GM19463 (cell line): ENCODE data around the gene FAM107A.
A peak's percentile ranks its signal among the peaks of the same experiment; 100 is the strongest.

ENCODE experiments used
- ATAC-seq: cut with Tn5 transposase; IDR thresholded peaks from one replicate; pipeline ENCODE4 v1.9.1; 2021; ENCODE audit warnings: mild to moderate bottlenecking, moderate library complexity; ENCODE audit not compliant: unreplicated experiment

FAM107A gene

DNA sequence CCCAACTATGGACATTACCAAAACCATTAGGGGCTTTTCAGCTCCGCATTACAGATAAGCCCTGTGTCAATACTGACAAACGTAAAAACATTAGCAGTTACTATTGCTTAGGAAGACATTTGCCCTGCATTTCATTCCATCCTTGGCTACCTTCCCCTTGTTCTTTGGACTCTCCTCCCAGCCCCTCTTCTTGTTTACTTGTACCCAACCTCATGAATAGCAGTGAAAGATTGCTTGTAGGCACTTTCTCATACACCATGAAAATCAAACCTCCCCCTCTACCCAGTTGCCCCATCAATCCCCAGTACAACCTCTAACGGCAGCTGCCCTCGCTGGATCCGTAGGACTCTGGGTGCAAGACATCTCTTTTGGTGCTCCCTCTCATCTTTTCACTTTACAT is 16.9 kb upstream of the FAM107A start:
- ATAC-seq: no peak

DNA sequence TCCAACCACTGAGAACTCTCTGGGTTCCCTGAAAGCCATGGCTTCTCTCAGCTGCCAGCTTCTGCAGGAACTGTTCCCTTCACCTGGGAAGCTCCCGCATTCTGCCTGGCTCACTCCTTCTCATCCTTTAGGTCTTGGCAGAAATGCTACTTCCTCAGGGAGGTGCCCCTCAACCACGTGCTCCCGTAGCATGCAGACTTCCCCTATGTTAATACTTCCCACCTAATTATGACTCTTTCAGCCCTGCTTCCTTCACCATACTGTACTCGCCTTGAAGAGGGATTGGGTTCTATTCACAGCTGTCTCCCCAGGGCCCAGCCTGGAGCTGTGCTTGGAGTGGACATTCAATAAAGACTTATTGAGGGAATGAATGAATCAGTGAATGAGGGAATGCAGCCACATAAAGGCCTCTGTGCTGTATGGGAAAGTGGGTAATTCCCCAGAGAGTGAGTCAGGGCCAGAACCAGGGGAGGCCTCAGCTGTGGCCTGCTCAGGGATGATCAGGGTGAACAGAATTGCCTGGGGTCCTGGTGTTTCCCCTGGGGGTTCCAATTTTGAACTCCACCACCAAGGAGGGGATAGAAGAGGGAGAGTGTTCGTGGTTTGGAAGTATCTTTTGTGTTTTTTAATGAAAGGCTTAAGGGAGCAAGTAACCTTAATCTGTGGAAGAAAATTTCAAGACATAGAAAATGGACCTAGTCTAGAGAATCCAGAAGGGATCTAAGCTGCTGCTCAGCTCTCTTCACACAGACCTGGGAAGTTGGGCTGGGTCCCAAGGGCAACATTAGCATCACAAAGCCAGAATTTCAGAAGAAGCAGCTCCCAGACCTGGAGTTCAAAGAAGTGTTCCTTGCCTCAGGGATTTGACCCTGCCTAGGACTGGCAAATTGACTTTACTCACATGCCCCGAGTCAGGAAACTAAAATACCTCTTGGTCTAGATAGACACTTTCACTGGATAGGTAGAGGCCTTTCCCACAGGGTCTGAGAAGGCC is 14.6 kb upstream of the FAM107A start:
- no peak for ATAC-seq

DNA sequence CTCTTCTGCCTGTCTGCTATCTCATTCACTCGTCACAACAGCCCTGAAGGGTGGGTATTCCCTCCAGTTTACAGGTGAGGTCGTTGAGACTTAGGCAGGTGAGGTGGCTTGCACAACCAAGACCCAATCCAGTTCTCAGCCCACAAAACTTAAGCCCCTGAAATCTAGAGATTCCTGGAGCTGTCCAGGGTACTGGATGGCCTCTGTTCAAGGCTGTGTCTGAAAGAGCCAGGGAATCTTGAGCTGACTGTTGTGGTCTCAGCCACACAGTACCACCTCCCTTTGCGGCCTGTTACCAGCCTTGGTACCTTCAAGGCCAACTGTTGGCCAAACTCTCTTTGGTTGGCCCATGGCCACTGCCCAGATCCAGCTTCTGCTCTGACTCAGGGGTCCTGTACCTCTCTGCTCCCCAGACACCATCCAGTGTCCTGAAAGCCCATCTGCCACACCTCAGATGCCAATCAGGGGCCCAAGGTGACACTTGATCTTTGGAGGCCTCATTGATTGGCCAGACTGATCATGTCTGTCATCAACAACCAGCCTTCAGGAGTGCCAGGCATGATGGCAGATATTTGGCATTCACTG is 10.9 kb upstream of the FAM107A start:
- no peak for ATAC-seq

DNA sequence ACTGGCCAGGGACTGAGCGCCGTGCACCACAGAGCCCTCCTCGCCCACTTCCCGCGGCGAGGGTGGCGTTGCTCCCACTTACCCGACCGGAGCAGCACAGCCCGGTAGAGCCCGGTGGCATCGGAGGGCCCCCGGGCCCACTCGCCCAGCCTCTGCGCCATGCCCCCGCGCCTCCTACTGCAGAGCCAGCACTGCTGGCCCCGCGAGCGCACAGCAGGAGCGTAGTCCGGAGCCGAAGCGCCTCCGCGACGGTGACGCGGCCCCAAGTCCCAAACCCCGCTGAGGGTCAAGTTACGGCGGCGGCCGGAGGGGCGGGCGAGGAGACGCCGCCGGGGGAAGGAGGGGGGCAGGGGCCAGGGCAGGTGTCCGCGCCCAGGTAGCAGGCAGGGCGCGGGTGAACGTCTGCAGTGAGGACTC is 9.6 kb upstream of the FAM107A start:
- ATAC-seq: no peak

DNA sequence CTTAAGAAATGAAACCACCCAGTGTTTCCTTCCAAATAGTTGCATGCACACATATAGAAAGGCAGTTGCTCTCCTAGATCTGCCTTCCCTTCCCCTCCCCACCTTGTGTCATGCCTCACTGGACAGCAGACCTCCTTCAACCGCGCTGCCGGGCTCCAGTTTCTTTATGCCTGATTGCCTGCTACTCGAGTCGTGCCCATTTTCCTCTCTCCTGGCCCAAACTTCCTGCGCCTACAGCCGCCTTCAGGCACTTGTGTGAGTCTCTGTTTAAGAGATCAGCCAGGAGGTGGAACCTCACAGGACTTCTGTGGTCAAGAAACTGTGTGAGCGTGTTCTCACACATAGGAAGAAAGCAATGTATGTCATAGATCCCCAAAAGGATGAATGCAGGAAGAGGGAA is 8.8 kb upstream of the FAM107A start:
- no peak for ATAC-seq

DNA sequence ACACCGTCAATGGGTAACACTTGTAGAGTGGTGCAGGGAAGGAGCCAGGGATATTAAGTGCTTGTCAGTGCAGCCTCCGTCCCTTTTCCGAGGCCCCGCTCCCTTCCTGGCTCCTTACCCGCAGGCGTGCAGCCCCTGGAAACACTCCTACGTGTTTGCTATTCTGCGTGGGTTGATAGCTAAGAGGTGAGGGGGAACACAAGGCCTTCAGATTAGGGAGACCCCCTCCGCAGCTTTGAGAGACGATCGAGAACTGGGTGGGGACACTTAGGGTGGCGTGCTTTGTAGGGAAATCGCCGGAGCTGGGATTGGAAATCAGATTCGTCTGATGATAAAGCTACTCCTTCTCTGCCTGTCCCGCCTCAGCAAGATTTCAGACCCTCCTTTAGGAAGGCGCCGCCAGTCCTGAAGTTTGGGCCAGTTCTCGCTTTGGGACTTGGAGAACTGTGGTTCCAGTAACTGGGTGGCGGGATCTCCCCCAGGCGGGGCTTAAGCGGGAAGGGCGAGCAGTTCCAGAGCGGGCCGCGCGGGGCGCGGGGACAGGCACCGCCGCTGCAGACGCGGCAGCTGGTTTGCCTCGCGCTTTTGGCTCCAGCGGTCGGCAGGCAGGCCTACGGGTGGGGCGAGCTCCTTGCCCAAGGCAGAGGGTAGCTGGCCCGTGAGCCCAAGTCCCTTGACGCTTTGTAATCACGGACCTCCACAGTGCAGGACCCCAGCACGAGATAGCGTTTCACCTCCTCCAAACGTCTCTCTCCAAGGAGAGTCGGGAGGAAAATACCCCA is 8.0 kb upstream of the FAM107A start:
- ATAC-seq: peak; percentile 97

DNA sequence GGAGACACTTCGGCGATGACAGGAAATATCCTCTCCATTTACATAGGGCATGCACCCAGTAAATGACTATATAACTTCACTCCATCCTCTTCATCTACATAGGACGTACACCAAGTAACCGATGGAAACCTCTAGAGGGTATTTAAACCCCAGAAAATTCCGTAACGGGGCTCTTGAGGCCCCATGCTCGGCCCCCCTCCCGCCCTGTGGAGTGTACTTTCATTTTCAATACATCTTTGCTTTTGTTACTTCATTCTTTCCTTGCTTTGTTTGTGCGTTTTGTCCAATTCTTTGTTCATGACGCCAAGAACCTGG is 7.5 kb upstream of the FAM107A start:
- no peak for ATAC-seq

DNA sequence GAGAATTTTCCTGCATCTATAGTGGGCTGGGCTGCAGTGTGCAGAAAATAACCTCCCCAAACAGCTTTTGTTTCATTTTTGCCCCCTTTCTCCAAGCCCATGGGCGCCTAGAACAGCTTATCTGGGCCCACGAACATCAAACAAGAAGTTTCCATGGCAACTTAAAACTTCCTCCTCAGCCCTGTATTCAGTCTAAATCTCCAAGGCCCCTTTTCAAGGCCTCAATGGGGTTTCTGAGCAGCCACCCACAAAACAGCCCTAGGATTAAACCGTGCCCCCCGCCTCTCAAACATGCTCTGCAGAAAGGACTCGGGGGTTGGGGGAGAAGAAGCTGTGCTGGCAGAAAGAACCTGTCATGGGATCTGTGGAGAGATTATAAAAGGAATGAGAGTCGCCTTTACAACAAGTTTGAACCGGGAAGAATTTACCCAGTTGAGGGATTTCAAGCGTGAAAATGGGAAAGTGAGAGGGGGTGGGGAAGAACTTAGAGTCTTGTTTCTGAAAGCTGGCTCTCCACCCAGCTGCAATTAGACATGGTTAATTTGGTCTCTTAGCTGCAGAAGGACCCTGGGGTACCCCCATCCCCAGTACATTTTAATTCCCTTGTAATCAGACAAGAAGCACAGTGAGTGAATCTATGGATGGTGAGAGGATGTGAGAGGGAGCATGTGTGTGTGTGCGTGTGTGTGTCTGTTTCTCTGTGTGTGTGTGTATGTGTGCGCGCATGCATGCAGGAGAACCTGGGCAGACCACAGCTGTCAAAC is 4.3 kb upstream of the FAM107A start:
- ATAC-seq: no peak

DNA sequence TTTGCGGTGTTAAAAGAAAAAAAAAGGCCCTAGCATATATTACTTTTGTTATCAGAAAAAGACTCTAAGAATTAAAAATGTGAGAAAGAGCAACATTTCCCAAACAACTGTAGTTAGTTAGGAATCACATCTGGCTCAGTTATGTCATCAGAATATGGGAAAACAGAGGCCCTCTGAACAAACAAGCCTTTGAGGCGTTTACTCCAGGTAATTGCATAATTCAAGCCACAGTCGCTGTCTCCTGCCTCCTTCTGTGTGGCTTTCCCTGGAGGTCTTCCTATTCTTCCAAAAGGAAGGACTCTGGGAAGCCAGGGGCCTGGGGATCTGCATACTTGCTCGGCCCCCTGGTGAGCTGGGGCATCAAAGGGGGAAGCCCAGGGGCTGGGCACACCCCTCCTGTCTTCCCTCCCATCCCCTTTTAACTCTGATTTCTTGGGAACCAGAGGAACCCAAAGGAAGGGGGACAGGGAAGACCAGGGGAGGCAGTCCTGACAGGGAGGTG is 3.7 kb upstream of the FAM107A start:
- ATAC-seq: no peak

DNA sequence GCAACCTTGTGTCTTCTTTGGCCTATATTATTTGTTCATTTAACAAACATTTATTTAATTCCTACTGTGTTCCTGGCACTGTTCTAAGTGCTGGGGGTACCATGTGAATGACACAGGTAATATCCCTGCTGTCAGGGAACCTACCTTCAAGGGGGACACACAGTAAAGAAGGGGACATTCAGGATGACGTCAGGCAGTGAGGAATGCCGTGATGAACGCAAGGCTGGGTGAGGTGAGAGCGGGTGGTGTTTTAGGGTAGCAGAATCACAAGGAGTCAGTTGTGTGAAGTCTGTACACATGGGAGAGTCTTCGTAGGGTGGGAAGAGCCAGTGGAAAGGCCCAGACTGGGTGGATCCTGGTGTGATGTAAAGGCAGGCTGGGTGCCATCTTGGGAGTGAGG is 1.7 kb upstream of the FAM107A start:
- ATAC-seq: no peak

DNA sequence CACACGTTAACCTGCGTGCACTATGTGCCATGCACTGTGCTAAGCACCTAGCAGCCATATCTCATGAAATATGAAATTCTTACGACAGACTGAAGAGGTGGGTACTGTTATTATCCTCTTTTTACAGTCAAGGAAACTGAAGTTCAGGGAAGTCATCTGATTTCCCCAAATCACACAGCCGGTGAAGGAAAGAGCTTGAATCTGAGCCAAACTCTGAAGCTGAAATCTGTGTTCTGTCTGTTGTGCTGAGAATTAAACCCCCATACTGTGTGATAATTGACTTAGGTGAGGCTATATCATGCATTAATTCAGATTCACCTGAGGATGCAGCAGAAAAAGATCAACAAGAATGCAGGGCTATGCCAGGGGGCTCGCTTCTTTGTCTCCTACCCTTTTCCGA is 475 bp downstream of the FAM107A start:
- no peak for ATAC-seq

DNA sequence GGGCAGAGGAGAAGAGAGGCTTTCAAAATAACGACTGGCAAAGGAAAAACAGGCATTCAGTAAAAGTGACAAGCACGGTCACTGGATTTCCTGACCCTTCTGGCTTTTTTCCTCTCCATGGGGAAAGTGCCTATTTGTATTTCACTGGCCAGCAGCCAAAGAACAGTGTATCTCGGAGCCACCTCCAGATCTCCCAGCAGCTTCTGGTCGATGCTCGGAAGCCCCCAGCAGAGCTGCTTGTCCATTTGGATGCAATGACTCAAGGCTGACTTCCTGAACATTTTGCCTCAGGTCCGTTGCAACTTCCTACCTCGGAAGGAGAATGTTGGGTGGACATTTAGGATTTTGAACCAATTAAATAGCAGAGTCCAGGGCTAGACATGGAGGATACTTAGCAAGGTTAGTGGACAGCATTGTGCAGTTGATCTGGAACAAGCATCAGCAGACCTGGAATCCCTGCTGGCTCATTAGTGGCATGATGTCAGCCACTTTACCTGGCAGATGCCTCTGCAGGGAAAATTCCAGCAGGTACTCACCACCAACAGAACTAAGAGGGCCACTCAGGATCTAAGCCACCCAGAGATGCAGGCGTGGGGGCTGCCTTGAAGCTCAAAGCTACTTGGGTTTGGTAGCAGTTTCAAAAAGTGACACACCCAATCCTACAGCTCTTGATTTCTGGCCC is 1.1 kb downstream of the FAM107A start:
- no peak for ATAC-seq

DNA sequence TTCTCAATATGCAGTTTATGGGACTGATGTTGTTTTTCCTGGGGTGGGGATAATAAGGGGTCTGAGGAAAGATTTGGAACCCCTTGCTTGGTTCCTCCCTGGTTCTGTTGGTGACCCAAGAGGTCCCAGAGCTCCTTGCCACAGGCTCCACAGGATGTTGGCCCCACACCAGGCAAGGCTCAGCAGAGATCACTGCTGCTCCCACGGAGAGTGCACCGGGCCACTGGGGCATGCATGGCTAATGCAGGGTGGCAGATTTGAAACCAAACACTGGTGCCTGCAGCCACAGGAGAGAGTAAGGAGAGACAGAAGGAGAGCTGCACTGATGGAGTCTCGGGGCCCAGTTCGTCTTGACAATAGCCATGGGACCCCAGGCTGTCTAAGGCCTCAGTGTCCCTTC is 2.5 kb downstream of the FAM107A start:
- ATAC-seq: no peak

DNA sequence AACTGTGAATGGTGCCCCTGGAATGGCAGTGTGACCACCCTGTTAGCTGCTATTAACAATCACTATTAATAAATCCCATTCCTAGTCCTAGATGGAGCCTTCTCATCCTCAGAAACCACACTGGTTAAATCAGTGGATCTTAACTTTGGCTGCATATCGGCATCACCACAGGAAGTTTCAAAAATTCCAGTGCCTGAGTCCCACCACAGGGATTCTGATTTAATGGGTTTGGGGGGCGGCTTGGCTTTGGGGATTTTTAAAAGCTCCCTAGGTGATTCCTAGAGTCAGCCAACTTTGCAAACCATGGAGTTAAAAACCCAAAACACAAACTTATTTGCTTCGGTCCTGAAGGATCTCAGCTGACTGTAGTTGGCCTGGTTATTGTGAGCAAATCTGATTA is 3.1 kb downstream of the FAM107A start:
- no peak for ATAC-seq

DNA sequence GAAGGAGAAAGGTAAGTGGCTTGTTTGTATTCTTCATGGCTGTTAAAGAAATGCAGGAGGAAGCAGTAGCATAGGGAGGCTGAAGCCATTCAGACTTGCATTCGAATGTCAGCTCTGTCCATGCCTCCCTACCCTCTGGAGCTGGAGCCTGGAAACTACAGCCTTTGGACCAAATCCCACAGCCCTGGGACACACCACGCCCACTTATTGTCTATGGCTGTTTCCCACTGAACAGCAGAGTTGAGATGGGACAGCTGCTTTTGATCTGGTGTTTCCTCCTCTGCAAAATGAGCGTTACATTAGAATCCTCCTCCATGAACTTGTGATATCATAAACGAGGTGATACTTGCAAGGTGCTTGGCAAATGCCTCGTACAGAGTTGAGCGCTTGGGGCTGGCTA is 3.6 kb downstream of the FAM107A start:
- no peak for ATAC-seq

DNA sequence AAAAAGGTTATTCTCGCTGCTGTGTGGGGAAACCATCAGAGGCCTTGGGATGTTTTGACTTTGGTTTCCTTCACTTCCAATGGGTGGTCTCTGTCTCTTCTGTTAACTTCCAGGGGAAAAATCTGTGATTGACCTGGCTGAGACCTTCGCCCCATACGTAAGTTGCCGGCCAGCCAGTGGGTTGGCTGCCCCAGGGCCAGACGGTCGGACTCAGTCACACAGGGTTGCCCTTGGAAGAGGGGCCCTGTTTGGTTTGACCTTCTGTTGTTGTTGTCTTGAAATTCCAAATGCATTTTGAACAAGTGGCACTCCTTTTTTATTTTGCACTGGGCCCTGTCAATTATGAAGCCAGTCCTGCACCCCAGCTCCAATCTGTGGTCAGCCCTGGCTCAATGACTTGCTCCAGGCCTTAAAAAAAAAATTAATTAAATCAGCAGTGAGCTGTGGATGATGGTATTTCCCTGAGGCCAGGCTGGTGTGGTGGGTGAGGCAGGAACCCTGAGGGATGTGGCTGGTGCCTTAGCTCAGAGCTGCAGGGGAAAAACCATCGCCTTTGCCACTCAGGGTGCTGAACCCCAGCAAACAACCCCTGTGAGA is 4.5 kb downstream of the FAM107A start:
- no peak for ATAC-seq

DNA sequence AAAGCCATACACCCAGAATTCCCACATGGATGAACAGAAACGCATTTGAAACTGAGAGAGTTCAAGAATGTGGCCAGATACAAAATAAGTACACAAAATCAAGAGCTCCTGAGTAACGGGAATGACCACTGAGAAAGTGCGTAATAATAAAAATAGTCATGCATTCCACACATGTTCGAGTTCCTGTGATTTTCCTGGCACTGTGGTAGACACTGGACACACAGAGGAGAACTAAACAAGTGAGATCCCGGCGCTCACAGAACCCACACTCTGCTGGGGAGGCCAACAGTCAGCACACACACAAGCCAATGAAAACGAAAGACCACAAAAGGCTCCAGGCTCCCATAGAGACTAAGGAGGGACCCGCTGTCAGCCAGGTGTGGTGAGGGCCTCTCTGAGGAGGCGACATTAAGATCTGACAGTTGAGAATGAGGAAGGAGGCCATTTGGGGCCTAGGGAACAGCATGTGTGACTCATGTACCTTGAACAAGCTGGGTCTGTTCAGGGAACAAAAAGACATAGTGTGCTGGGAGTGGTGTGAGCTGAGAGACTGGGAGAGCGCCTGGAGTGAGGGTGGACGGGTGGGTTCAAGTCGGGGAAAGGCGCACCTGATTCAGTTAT is 5.1 kb downstream of the FAM107A start:
- no peak for ATAC-seq

DNA sequence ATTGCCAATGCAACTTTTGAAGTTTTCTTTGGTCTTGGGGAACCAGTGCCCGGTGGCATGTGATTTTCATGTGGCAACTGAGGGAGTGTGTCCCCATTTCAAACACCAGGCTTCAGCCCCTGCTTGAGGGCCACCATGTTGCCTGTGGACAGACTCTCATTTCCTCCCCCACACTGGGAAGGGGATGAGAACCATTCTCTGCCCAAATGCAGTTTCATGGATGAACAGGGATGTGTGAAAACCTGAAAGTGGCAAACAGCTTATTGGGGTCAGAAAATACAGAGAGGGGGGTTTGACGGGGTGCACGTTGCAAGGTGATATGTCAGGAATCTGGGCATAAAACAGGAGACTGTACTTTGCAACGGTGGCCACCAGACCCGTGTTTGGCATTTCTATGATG is 6.3 kb downstream of the FAM107A start:
- ATAC-seq: no peak

DNA sequence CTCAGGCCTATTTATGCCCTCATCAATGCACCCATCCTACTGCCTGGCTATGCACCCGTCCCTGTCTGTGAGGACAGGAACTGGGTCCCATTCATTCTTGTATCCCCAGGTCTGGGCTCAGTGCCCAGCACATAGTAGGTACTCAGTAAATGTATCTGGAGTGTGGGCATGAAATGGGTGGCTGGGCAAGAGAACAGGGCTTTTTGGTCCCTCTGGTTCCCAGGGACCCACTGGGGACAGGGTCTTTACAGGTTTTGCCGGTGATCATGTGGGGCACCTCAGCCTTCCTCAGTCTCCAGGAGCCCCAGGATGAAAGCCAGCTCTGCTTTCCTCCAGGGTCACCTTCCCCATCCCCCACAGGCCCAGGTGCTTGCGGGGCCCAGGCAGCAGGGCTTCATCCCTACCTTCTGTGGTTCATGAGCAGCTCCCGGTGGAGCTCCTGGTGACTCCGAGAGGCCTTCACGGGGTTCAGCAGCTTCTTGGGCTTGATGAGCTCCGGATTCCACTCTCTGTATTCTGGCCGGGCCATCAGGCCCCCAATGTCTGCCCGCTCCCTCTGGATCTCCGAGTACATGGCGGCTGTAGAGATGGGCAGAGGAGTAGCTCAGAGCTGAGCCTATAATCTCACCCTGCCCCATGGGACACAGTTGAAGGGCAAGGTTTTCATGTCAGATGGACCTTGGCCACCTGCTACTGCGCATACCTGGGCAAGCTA is 7.7 kb downstream of the FAM107A start:
- ATAC-seq: no peak
